NB4 (cell line): Measurements from ENCODE around the gene SRF.

Experiments used
- CTCF ChIP-seq: IDR thresholded peaks from one replicate; pipeline ENCODE4 v1.5.1; 2012; ENCODE audit warnings: low read depth, low read length
- MAX ChIP-seq: IDR thresholded peaks from 2 replicates; pipeline ENCODE4 v1.6.1; 2011; ENCODE audit warnings: low read depth, low read length
- MYC ChIP-seq: IDR thresholded peaks from 2 replicates; pipeline ENCODE4 v1.6.1; 2011; ENCODE audit warnings: low read depth, low read length
- POLR2A ChIP-seq: IDR thresholded peaks from 2 replicates; pipeline ENCODE4 v1.6.1; 2011; ENCODE audit warnings: mild to moderate bottlenecking; ENCODE audit not compliant: insufficient read length; ENCODE audit errors: extremely low read depth

- TF ChIP-seq CTCF = no peak
- no peak for TF ChIP-seq MAX
- no peak for TF ChIP-seq POLR2A
- TF ChIP-seq MYC = no peak
Observed at GRCh38 chr6:43138267-43138666, 32.8 kb upstream of the SRF start.
